HepG2 (cell line): ENCODE measurements around the gene SEPHS1. TPM values are rescaled to one million over a fixed set of nuclear protein-coding genes. Genes with fewer than 3 reads are reported as not detected.

Source experiments
- CREB1 ChIP-seq, 2 experiments: fragments of 450-650 bp in 1 of 2; IDR thresholded peaks; 2 replicates each; pipeline ENCODE4 v1.6.1; 2016 to 2017; ENCODE audit warnings: control low read depth in 1 of 2, mild to moderate bottlenecking in 1 of 2, missing compliant biosample characterization in 1 of 2, missing genetic modification characterization in 1 of 2
- FOXJ3 ChIP-seq: sonication (generic); formaldehyde crosslinking; IDR thresholded peaks from 2 replicates; pipeline ENCODE4 v1.4.0; 2020; ENCODE audit warnings: missing genetic modification reagents, mild to moderate bottlenecking, borderline replicate concordance
- HDAC1 ChIP-seq: sonication (generic); formaldehyde crosslinking; IDR thresholded peaks from 2 replicates; pipeline ENCODE4 v1.5.1; 2020; ENCODE audit warnings: mild to moderate bottlenecking, missing genetic modification reagents
- HNF1B ChIP-seq: sonication (generic); formaldehyde crosslinking; IDR thresholded peaks from 2 replicates; pipeline ENCODE4 v1.5.1; 2020; ENCODE audit warnings: mild to moderate bottlenecking, moderate library complexity, missing genetic modification reagents
- KDM4B ChIP-seq: sonication (generic); formaldehyde crosslinking; IDR thresholded peaks from 2 replicates; pipeline ENCODE4 v1.4.0; 2020; ENCODE audit warnings: missing genetic modification reagents
- MAFG ChIP-seq: sonication (generic); formaldehyde crosslinking; IDR thresholded peaks from 2 replicates; pipeline ENCODE4 v1.5.1; 2020; ENCODE audit warnings: mild to moderate bottlenecking, missing genetic modification reagents
- MAFK ChIP-seq, 2 experiments: IDR thresholded peaks in 1 of 2; conservative IDR thresholded peaks in 1 of 2; 2 replicates each; pipeline ENCODE4 v1.6.1; 2011; ENCODE audit warnings: improper control_type of control experiment in 2 of 2, low read length in 2 of 2
- MAX ChIP-seq: IDR thresholded peaks from 2 replicates; pipeline ENCODE4 v1.6.1; 2012; ENCODE audit warnings: inconsistent platforms
- NFE2L2 ChIP-seq: fragments of 150-350 bp; IDR thresholded peaks from 2 replicates; pipeline ENCODE4 v1.6.1; 2014; ENCODE audit warnings: low read length
- ZKSCAN5 ChIP-seq: sonication (generic); formaldehyde crosslinking; IDR thresholded peaks from 2 replicates; pipeline ENCODE4 v1.5.1; 2020; ENCODE audit warnings: mild to moderate bottlenecking, missing genetic modification reagents
- ZNF136 ChIP-seq: sonication (generic); formaldehyde crosslinking; IDR thresholded peaks from 2 replicates; pipeline ENCODE4 v1.8.1; 2022; ENCODE audit warnings: low read depth, mild to moderate bottlenecking, moderate library complexity, missing genetic modification reagents
- ZNF18 ChIP-seq: sonication (generic); formaldehyde crosslinking; IDR thresholded peaks from 2 replicates; pipeline ENCODE4 v1.8.0; 2022; ENCODE audit warnings: mild to moderate bottlenecking, missing genetic modification reagents; ENCODE audit not compliant: insufficient replicate concordance
- ZNF710 ChIP-seq: sonication (generic); formaldehyde crosslinking; IDR thresholded peaks from 2 replicates; pipeline ENCODE4 v1.5.0; 2020; ENCODE audit warnings: mild to moderate bottlenecking, missing genetic modification reagents, borderline replicate concordance
- ZNF841 ChIP-seq: sonication (generic); formaldehyde crosslinking; IDR thresholded peaks from 2 replicates; pipeline ENCODE4 v1.8.1; 2023; ENCODE audit warnings: missing genetic modification reagents, borderline replicate concordance
- polyA plus RNA-seq, 8 experiments: library from polyadenylated mRNA; depleted of rRNA in 3 of 8; stranded (reverse) in 7 of 8; unstranded in 1 of 8; fragments of >200 nt; fragmentation: Illumina TruSeq in 4 of 8; extraction: Trizol in 4 of 8; gene quantifications; 2 replicates each; pipeline versions ENCODE4 v1.2.1 to v1.2.3, GENCODE V29; 2011 to 2016; ENCODE audit warnings: low read depth in 4 of 8, missing spikeins in 1 of 8, mixed read lengths in 1 of 8; ENCODE audit not compliant: insufficient read depth in 1 of 8
- total RNA-seq, 5 experiments: library from RNA; depleted of rRNA; stranded (reverse); fragments of >200 nt; fragmentation: Illumina TruSeq; extraction: Trizol; gene quantifications; 2 replicates each; pipeline ENCODE4 v1.2.3, GENCODE V29; 2016; ENCODE audit warnings: low read depth in 1 of 5

Gene SEPHS1
- total and polyA plus RNA-seq, 2 of the 13 experiments (the other 11 are each of a cell fraction or from before 2014, with no cell fraction given): 57.8 to 61.5 TPM

- TF ChIP-seq MAX (no peak), KDM4B (CRISPR knock-in tag) (no peak), HDAC1 (CRISPR knock-in tag) (no peak), ZNF18 (CRISPR knock-in tag) (no peak), ZNF710 (0 out of 2 replicates have a peak, but pooled peaks have one; percentile 50), ZNF841 (no peak), NFE2L2 (no peak), ZKSCAN5 (CRISPR knock-in tag) (no peak), HNF1B (CRISPR knock-in tag) (0 out of 2 replicates have a peak, but pooled peaks have one; percentile 43), FOXJ3 (CRISPR knock-in tag) (0 out of 2 replicates have a peak, but pooled peaks have one; percentile 33), MAFK (conservative IDR thresholded peaks at IDR 0.05 in 1 of 2, IDR thresholded peaks at IDR 0.05 in 1 of 2; ENCODE audit: low read length in 2 of 2) (no peak), MAFG (CRISPR knock-in tag) (no peak), ZNF136 (CRISPR knock-in tag) (no peak), CREB1 (IDR thresholded peaks at IDR 0.05) (no peak), CREB1 (CRISPR knock-in tag; IDR thresholded peaks at IDR 0.05) (no peak)
These were observed 49.2 kb downstream of the SEPHS1 start (continued) for GRCh38 chr10:13298748-13299436.
